Ectodermal cell (in vitro differentiated cells): ENCODE data around the gene FAM47E.

ENCODE experiments used
- H3K27ac ChIP-seq: 2 replicates; pipeline ENCODE4 v1.7.0; 2013; ENCODE audit warnings: mild to moderate bottlenecking, low read depth, low read length; ENCODE audit not compliant: insufficient read depth, poor library complexity, severe bottlenecking
- H3K27me3 ChIP-seq: 2 replicates; pipeline ENCODE4 v1.7.0; 2013; ENCODE audit warnings: mild to moderate bottlenecking, low read length; ENCODE audit not compliant: insufficient read depth, control insufficient read depth, poor library complexity, severe bottlenecking
- H3K36me3 ChIP-seq: one replicate; pipeline ENCODE4 v1.7.0; 2013; ENCODE audit warnings: low read length; ENCODE audit not compliant: control insufficient read depth, insufficient read depth
- H3K4me1 ChIP-seq: one replicate; pipeline ENCODE4 v1.7.0; 2013; ENCODE audit warnings: low read length; ENCODE audit not compliant: control insufficient read depth, insufficient read depth
- H3K4me3 ChIP-seq: 2 replicates; pipeline ENCODE4 v1.7.0; 2013; ENCODE audit warnings: low read depth, low read length, control low read depth; ENCODE audit not compliant: insufficient read depth
- H3K9me3 ChIP-seq: 2 replicates; pipeline ENCODE4 v1.7.0; 2013; ENCODE audit warnings: mild to moderate bottlenecking, low read length, moderate library complexity; ENCODE audit not compliant: control insufficient read depth
- WGBS, 2 experiments: methylation state at CpG; one replicate each; pipeline ENCODE4 v1.1.7; 2013; ENCODE audit warnings: missing lambda C conversion rate in 2 of 2; 5-methylcytosine and 5-hydroxymethylcytosine counted together

FAM47E gene

GRCh38 chr4:76211769-76212708 is 39.5 kb upstream of the FAM47E start:
- H3K4me3 ChIP-seq, result peak overlapping the region; percentile 72
- peaks cover 4% of the 10 kb centered on the region for H3K36me3 ChIP-seq
- H3K27ac ChIP-seq, result no peak overlapping the region
- H3K4me1 ChIP-seq, result peaks cover 22% of the 10 kb centered on the region
- peaks cover 9% of the 10 kb centered on the region for H3K27me3 ChIP-seq
- WGBS, 2 experiments, result 93 to 94% methylated on average over 6 of the region's 6 CpGs
- no peaks in the 10 kb centered on the region for H3K9me3 ChIP-seq

GRCh38 chr4:76212851-76213414 is 38.6 kb upstream of the FAM47E start:
- H3K36me3 ChIP-seq, result peaks cover 4% of the 10 kb centered on the region
- H3K27me3 ChIP-seq, result peaks cover 9% of the 10 kb centered on the region
- peak overlapping the region; percentile 78 for H3K27ac ChIP-seq
- peak overlapping the region; percentile 72 for H3K4me3 ChIP-seq
- H3K4me1 ChIP-seq, result peaks cover 22% of the 10 kb centered on the region
- no peaks in the 10 kb centered on the region for H3K9me3 ChIP-seq
- 26 to 30% methylated on average over 14 of the region's 14 CpGs for WGBS, 2 experiments

GRCh38 chr4:76213415-76214176 is 37.9 kb upstream of the FAM47E start, which contains the start of gene SCARB2:
TSS of gene SCARB2 (minus strand) at chr4:76213824. CDS start at chr4:76213543, 281 bp downstream.
- peaks cover 16% of the 10 kb centered on the region for H3K4me1 ChIP-seq
- H3K9me3 ChIP-seq, result no peaks in the 10 kb centered on the region
- peak within 1 kb of the TSS; percentile 78 for H3K27ac ChIP-seq
- H3K27me3 ChIP-seq, result peaks cover 9% of the 10 kb centered on the region
- 0% methylated on average over 94 of the region's 94 CpGs for WGBS, 2 experiments
- peaks cover 4% of the 10 kb centered on the region for H3K36me3 ChIP-seq
- peak within 1 kb of the TSS; percentile 72 for H3K4me3 ChIP-seq

- H3K27me3 ChIP-seq, result peaks cover 9% of the 10 kb centered on the region
- H3K4me1 ChIP-seq, result peaks cover 15% of the 10 kb centered on the region
- H3K36me3 ChIP-seq, result peaks cover 4% of the 10 kb centered on the region
- WGBS, 2 experiments, result 25 to 28% methylated on average over 10 of the region's 10 CpGs
- peak overlapping the region; percentile 72 for H3K4me3 ChIP-seq
- peak overlapping the region; percentile 56 for H3K27ac ChIP-seq
- H3K9me3 ChIP-seq, result no peaks in the 10 kb centered on the region
Observed at GRCh38 chr4:76214177-76214675, 37.3 kb upstream of the FAM47E start.

- H3K27me3 ChIP-seq, result peaks cover 9% of the 10 kb centered on the region
- no peaks in the 10 kb centered on the region for H3K36me3 ChIP-seq
- no peaks in the 10 kb centered on the region for H3K9me3 ChIP-seq
- no peak overlapping the region for H3K4me3 ChIP-seq
- WGBS, 2 experiments, result 87 to 98% methylated on average over 3 of the region's 3 CpGs
- no peak overlapping the region for H3K27ac ChIP-seq
- H3K4me1 ChIP-seq, result peaks cover 15% of the 10 kb centered on the region
Observed at GRCh38 chr4:76215077-76215476, 36.4 kb upstream of the FAM47E start.

- Histone ChIP-seq H3K4me1 (peaks cover 13% of the 10 kb centered on the region), H3K9me3 (no peaks in the 10 kb centered on the region), H3K27me3 (peaks cover 9% of the 10 kb centered on the region), H3K27ac (no peak overlapping the region), H3K4me3 (no peak overlapping the region), H3K36me3 (no peaks in the 10 kb centered on the region)
- WGBS, 2 experiments, result 93% methylated on average over 2 of the region's 2 CpGs
Observed at GRCh38 chr4:76216524-76216923, 35.0 kb upstream of the FAM47E start.

GRCh38 chr4:76216975-76217814 is 34.3 kb upstream of the FAM47E start:
- no peak overlapping the region for H3K4me3 ChIP-seq
- peaks cover 9% of the 10 kb centered on the region for H3K4me1 ChIP-seq
- WGBS, 2 experiments, result 90 to 93% methylated on average over 6 of the region's 6 CpGs
- H3K27me3 ChIP-seq, result peaks cover 9% of the 10 kb centered on the region
- no peaks in the 10 kb centered on the region for H3K36me3 ChIP-seq
- no peaks in the 10 kb centered on the region for H3K9me3 ChIP-seq
- H3K27ac ChIP-seq, result no peak overlapping the region

GRCh38 chr4:76219299-76220055 is 32.0 kb upstream of the FAM47E start:
- Histone ChIP-seq H3K9me3 (no peaks in the 10 kb centered on the region), H3K4me1 (peaks cover 4% of the 10 kb centered on the region), H3K27ac (no peak overlapping the region), H3K36me3 (no peaks in the 10 kb centered on the region), H3K4me3 (no peak overlapping the region), H3K27me3 (peaks cover 6% of the 10 kb centered on the region)
- 76 to 79% methylated on average over 7 of the region's 7 CpGs for WGBS, 2 experiments

GRCh38 chr4:76224171-76224570 is 27.4 kb upstream of the FAM47E start:
- Histone ChIP-seq H3K4me3 (no peak overlapping the region), H3K9me3 (no peaks in the 10 kb centered on the region), H3K4me1 (no peaks in the 10 kb centered on the region), H3K27me3 (no peaks in the 10 kb centered on the region), H3K27ac (no peak overlapping the region), H3K36me3 (no peaks in the 10 kb centered on the region)
- WGBS, 2 experiments, result 90 to 94% methylated on average over 3 of the region's 3 CpGs
